Common myeloid progenitor, CD34-positive (primary cell): ENCODE measurements around the gene OSBPL2.

Experiments used
- CTCF ChIA-PET: fragments of 350-600 bp; sonication (Branson Sonifier 250); formaldehyde crosslinking; loops from one replicate; lab custom pipeline; 2021; ENCODE audit warnings: antibody characterized with exemption; lab: Charles Lee
- POLR2A ChIA-PET: fragments of 350-600 bp; sonication (Branson Sonifier 250); formaldehyde crosslinking; loops from one replicate; lab custom pipeline; 2021; ENCODE audit warnings: antibody characterized with exemption; lab: Charles Lee
- DNase-seq, 3 donors: peaks; one replicate each; pipeline versions ENCODE4 v3.0.0 to v3.0.0-alpha.2; 2013
- H3K27ac ChIP-seq, 2 experiments: 1 replicate in 1 of 2; 2 replicates in 1 of 2; pipeline ENCODE4 v1.7.0; 2013; ENCODE audit warnings: inconsistent platforms in 2 of 2, low read length in 2 of 2, mild to moderate bottlenecking in 2 of 2, low read depth in 1 of 2, moderate library complexity in 1 of 2; ENCODE audit not compliant: severe bottlenecking in 2 of 2, insufficient read depth in 1 of 2, poor library complexity in 1 of 2
- H3K27me3 ChIP-seq, 5 experiments: replicated peaks in 2 of 5; 1 replicate in 3 of 5; 2 replicates in 2 of 5; pipeline versions ENCODE4 v1.6.1 to v1.7.0; 2013; ENCODE audit warnings: low read length in 4 of 5, mild to moderate bottlenecking in 2 of 5, moderate library complexity in 2 of 5, inconsistent platforms in 1 of 5; ENCODE audit not compliant: insufficient read depth in 5 of 5, control insufficient read depth in 4 of 5
- H3K36me3 ChIP-seq, 4 experiments: 1 replicate in 2 of 4; 2 replicates in 2 of 4; pipeline versions ENCODE4 v1.6.1 to v1.7.0; 2013; ENCODE audit warnings: low read length in 3 of 4, control low read depth in 1 of 4, mild to moderate bottlenecking in 1 of 4; ENCODE audit not compliant: control insufficient read depth in 4 of 4, insufficient read depth in 4 of 4
- H3K4me1 ChIP-seq, 4 experiments: 1 replicate in 3 of 4; 2 replicates in 1 of 4; pipeline versions ENCODE4 v1.6.1 to v1.7.1; 2013; ENCODE audit warnings: low read length in 3 of 4, mild to moderate bottlenecking in 3 of 4, control low read depth in 1 of 4, inconsistent platforms in 1 of 4, moderate library complexity in 1 of 4; ENCODE audit not compliant: control insufficient read depth in 4 of 4, insufficient read depth in 4 of 4; ENCODE audit errors: control extremely low read depth in 1 of 4
- H3K4me3 ChIP-seq, 7 experiments: 1 replicate in 4 of 7; 2 replicates in 3 of 7; pipeline versions ENCODE4 v1.5.1 to v1.7.0; 2013; ENCODE audit warnings: mild to moderate bottlenecking in 7 of 7, low read length in 6 of 7, moderate library complexity in 6 of 7, inconsistent platforms in 2 of 7, low read depth in 2 of 7, control low read depth in 1 of 7; ENCODE audit not compliant: insufficient read depth in 4 of 7, control insufficient read depth in 1 of 7; ENCODE audit errors: extremely low read depth in 1 of 7
- H3K9me3 ChIP-seq, 5 experiments: 1 replicate in 4 of 5; 2 replicates in 1 of 5; pipeline versions ENCODE4 v1.6.1 to v1.7.1; 2013; ENCODE audit warnings: low read length in 4 of 5, mild to moderate bottlenecking in 2 of 5, inconsistent platforms in 1 of 5, low read depth in 1 of 5, moderate library complexity in 1 of 5; ENCODE audit not compliant: control insufficient read depth in 4 of 5, insufficient read depth in 2 of 5; ENCODE audit errors: control extremely low read depth in 1 of 5
- WGBS: methylation state at CpG from one replicate; pipeline ENCODE4 v1.1.5; 2013; ENCODE audit not compliant: insufficient coverage; 5-methylcytosine and 5-hydroxymethylcytosine counted together

The OSBPL2 gene

GRCh38 chr20:62309198-62309944 is 71.0 kb downstream of the OSBPL2 start:
- WGBS = 97% methylated on average over 17 of the region's 26 CpGs
- CTCF ChIA-PET = interaction anchor here (1.0 kb wide), 1 partner anchor 73 kb away, joined by 4 read pairs; no protein-coding TSS in a partner anchor
- peaks cover 2 to 46% (median 41%) of the 10 kb centered on the region in 4 experiments for H3K36me3 ChIP-seq

GRCh38 chr20:62309947-62310756 is 71.8 kb downstream of the OSBPL2 start:
- Histone ChIP-seq H3K36me3 (peaks cover 2 to 39% (median 34%) of the 10 kb centered on the region in 4 experiments), H3K4me1 (peaks cover 0 to 5% (median 1%) of the 10 kb centered on the region in 4 experiments), H3K27me3 (no peaks in the 10 kb centered on the region), H3K27ac (no peak overlapping the region), H3K4me3 (no peak overlapping the region), H3K9me3 (no peaks in the 10 kb centered on the region)
- no peak for DNase-seq
- WGBS = 92% methylated on average over 22 of the region's 29 CpGs
- CTCF ChIA-PET = no interaction called here
- POLR2A ChIA-PET = no interaction called here

More at GRCh38 chr20:62309198-62309944, 71.0 kb downstream of the OSBPL2 start:
- Histone ChIP-seq H3K27ac (no peak overlapping the region), H3K4me3 (no peak overlapping the region), H3K27me3 (no peaks in the 10 kb centered on the region), H3K9me3 (no peaks in the 10 kb centered on the region), H3K4me1 (peaks cover 0 to 12% (median 9%) of the 10 kb centered on the region in 4 experiments)
- no peak for DNase-seq
- POLR2A ChIA-PET = no interaction called here

GRCh38 chr20:62310757-62311121 is 72.4 kb downstream of the OSBPL2 start:
- Histone ChIP-seq H3K36me3 (peaks cover 2 to 33% (median 28%) of the 10 kb centered on the region in 4 experiments), H3K27ac (no peak overlapping the region), H3K27me3 (no peaks in the 10 kb centered on the region), H3K9me3 (no peaks in the 10 kb centered on the region), H3K4me1 (no peaks in the 10 kb centered on the region), H3K4me3 (no peak overlapping the region)
- no peak for DNase-seq
- WGBS = 98% methylated on average over 22 of the region's 25 CpGs
- CTCF ChIA-PET = no interaction called here
- POLR2A ChIA-PET = no interaction called here

GRCh38 chr20:62311150-62311549 is 72.8 kb downstream of the OSBPL2 start:
- DNase-seq = no peak
- Histone ChIP-seq H3K27ac (no peak overlapping the region), H3K4me3 (no peak overlapping the region), H3K4me1 (no peaks in the 10 kb centered on the region), H3K36me3 (peaks cover 2 to 29% (median 24%) of the 10 kb centered on the region in 4 experiments), H3K9me3 (no peaks in the 10 kb centered on the region), H3K27me3 (no peaks in the 10 kb centered on the region)
- ChIA-PET POLR2A (no interaction called here), CTCF (no interaction called here)
- 98% methylated on average over 10 of the region's 18 CpGs for WGBS

- Histone ChIP-seq H3K36me3 (peaks cover 2 to 20% (median 15%) of the 10 kb centered on the region in 4 experiments), H3K4me3 (no peak overlapping the region), H3K27ac (no peak overlapping the region), H3K9me3 (no peaks in the 10 kb centered on the region), H3K27me3 (no peaks in the 10 kb centered on the region), H3K4me1 (no peaks in the 10 kb centered on the region)
- WGBS = 95% methylated on average over 46 of the region's 60 CpGs
- CTCF ChIA-PET = interaction anchor here (1.7 kb wide), 1 partner anchor 70 kb away, joined by 3 read pairs; no protein-coding TSS in a partner anchor
- no peak for DNase-seq
- POLR2A ChIA-PET = no interaction called here
These were observed 73.7 kb downstream of the OSBPL2 start for GRCh38 chr20:62311832-62312661.

- ChIA-PET POLR2A (no interaction called here), CTCF (interaction anchor here (1.7 kb wide), 1 partner anchor 70 kb away, joined by 3 read pairs; no protein-coding TSS in a partner anchor)
- Histone ChIP-seq H3K9me3 (no peaks in the 10 kb centered on the region), H3K27me3 (no peaks in the 10 kb centered on the region), H3K27ac (no peak overlapping the region), H3K4me3 (no peak overlapping the region), H3K36me3 (peaks cover 2 to 15% (median 11%) of the 10 kb centered on the region in 4 experiments), H3K4me1 (no peaks in the 10 kb centered on the region)
- no peak for DNase-seq
- 95% methylated on average over 16 of the region's 16 CpGs for WGBS
These were observed 74.3 kb downstream of the OSBPL2 start for GRCh38 chr20:62312662-62312977.
